Trophoblast cell (in vitro differentiated cells and primary cell): ENCODE results near the gene SPIRE1.

Experiments used
- DNase-seq, 2 donors: peaks; one replicate each; pipeline ENCODE4 v3.0.0-alpha.2; 2016
- H2AFZ ChIP-seq: 2 replicates; pipeline ENCODE4 v1.6.1; 2013; ENCODE audit warnings: low read length, moderate library complexity, mild to moderate bottlenecking; ENCODE audit not compliant: insufficient read depth, poor library complexity
- H2AK5ac ChIP-seq: 2 replicates; pipeline ENCODE4 v1.6.1; 2013; ENCODE audit warnings: mild to moderate bottlenecking, low read length
- H2BK120ac ChIP-seq: 2 replicates; pipeline ENCODE4 v1.6.1; 2013; ENCODE audit warnings: low read length, mild to moderate bottlenecking, moderate library complexity; ENCODE audit not compliant: insufficient read depth, poor library complexity
- H2BK12ac ChIP-seq: 2 replicates; pipeline ENCODE4 v1.6.1; 2013; ENCODE audit warnings: mild to moderate bottlenecking, low read length, moderate library complexity
- H2BK5ac ChIP-seq: 2 replicates; pipeline ENCODE4 v1.6.1; 2013; ENCODE audit warnings: low read length, low read depth, moderate library complexity, mild to moderate bottlenecking; ENCODE audit not compliant: poor library complexity
- H3K14ac ChIP-seq: 2 replicates; pipeline ENCODE4 v1.6.1; 2013; ENCODE audit warnings: mild to moderate bottlenecking, low read length
- H3K18ac ChIP-seq: 2 replicates; pipeline ENCODE4 v1.6.1; 2013; ENCODE audit warnings: mild to moderate bottlenecking, low read length
- H3K23ac ChIP-seq: 2 replicates; pipeline ENCODE4 v1.6.1; 2013; ENCODE audit warnings: low read length
- H3K27ac ChIP-seq: 2 replicates; pipeline ENCODE4 v1.5.1; 2013; ENCODE audit warnings: low read depth, mild to moderate bottlenecking, inconsistent platforms, low read length, moderate library complexity
- H3K27me3 ChIP-seq: 2 replicates; pipeline ENCODE4 v1.6.1; 2013; ENCODE audit warnings: inconsistent platforms, mild to moderate bottlenecking, low read length, moderate library complexity; ENCODE audit not compliant: insufficient read depth
- H3K36me3 ChIP-seq, 2 experiments: 1 replicate in 1 of 2; 2 replicates in 1 of 2; pipeline ENCODE4 v1.6.1; 2013; ENCODE audit warnings: low read length in 2 of 2, mild to moderate bottlenecking in 2 of 2, moderate library complexity in 1 of 2; ENCODE audit not compliant: insufficient read depth in 2 of 2, control insufficient read depth in 1 of 2
- H3K4ac ChIP-seq: 2 replicates; pipeline ENCODE4 v1.6.1; 2013; ENCODE audit warnings: low read depth, mild to moderate bottlenecking, low read length, moderate library complexity
- H3K4me1 ChIP-seq, 2 experiments: 1 replicate in 1 of 2; 2 replicates in 1 of 2; pipeline ENCODE4 v1.6.1; 2013; ENCODE audit warnings: low read length in 2 of 2, mild to moderate bottlenecking in 2 of 2, moderate library complexity in 1 of 2; ENCODE audit not compliant: insufficient read depth in 2 of 2, control insufficient read depth in 1 of 2
- H3K4me2 ChIP-seq: 2 replicates; pipeline ENCODE4 v1.6.1; 2013; ENCODE audit warnings: inconsistent platforms, mild to moderate bottlenecking, low read length, moderate library complexity
- H3K4me3 ChIP-seq: 2 replicates; pipeline ENCODE4 v1.5.1; 2013; ENCODE audit warnings: mild to moderate bottlenecking, low read depth, low read length, inconsistent platforms
- H3K79me1 ChIP-seq: one replicate; pipeline ENCODE4 v1.6.1; 2013; ENCODE audit warnings: low read length
- H3K79me2 ChIP-seq: 2 replicates; pipeline ENCODE4 v1.6.1; 2013; ENCODE audit warnings: low read length, mild to moderate bottlenecking; ENCODE audit not compliant: control insufficient read depth, insufficient read depth, poor library complexity
- H3K9ac ChIP-seq: 2 replicates; pipeline ENCODE4 v1.6.1; 2013; ENCODE audit warnings: mild to moderate bottlenecking, low read length
- H3K9me3 ChIP-seq: 2 replicates; pipeline ENCODE4 v1.6.1; 2013; ENCODE audit warnings: low read depth, mild to moderate bottlenecking, control low read depth, inconsistent platforms, low read length; ENCODE audit not compliant: insufficient read depth
- H4K12ac ChIP-seq: 2 replicates; pipeline ENCODE4 v1.6.1; 2013; ENCODE audit warnings: low read depth, mild to moderate bottlenecking, low read length, moderate library complexity
- H4K8ac ChIP-seq: 2 replicates; pipeline ENCODE4 v1.6.1; 2013; ENCODE audit warnings: low read depth, mild to moderate bottlenecking, low read length, moderate library complexity
- H4K91ac ChIP-seq: one replicate; pipeline ENCODE4 v1.6.1; 2013; ENCODE audit warnings: low read depth, mild to moderate bottlenecking, low read length, moderate library complexity
- WGBS: extraction: QIAGEN DNeasy Blood & Tissue Kit; methylation state at CpG from one replicate; pipeline ENCODE4 v1.1.7; 2013; ENCODE audit warnings: missing lambda C conversion rate; ENCODE audit not compliant: insufficient read length, insufficient coverage; ENCODE audit errors: extremely low coverage; 5-methylcytosine and 5-hydroxymethylcytosine counted together

The SPIRE1 gene

DNA sequence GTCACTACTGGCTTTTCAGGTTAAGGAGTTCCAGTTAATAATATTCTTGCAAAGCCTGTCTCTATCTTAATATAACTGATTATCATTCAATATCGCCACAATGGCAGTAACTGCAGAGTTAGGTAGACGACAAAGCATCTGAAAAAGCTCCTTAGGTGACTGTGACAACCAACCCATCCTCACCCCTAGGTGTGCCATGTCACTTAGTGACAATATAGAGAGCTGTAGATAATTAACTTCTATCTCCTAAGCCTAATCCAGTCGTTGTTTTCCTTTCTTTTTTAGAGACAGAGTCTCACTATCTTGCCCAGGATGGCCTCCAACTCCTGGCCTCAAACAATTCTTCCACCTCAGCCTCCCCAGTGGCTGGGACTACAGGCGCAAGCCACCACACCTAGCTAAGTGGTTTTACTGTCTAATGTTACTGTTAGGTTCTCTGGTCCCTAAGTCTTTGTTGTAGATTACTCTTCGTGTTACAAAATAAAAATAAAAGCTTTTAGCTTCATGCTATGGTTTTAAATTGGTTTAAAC lies 65.2 kb downstream of the SPIRE1 start:
- H3K79me2 ChIP-seq = no peaks in the 10 kb centered on the region
- H2AFZ ChIP-seq = no peak overlapping the region
- H3K9ac ChIP-seq = no peak overlapping the region
- no peaks in the 10 kb centered on the region for H3K9me3 ChIP-seq
- no peak overlapping the region for H4K91ac ChIP-seq
- no peaks in the 10 kb centered on the region for H3K27me3 ChIP-seq
- no peak overlapping the region for H3K4me3 ChIP-seq
- no peak overlapping the region for H2AK5ac ChIP-seq
- H3K23ac ChIP-seq = no peak overlapping the region
- WGBS = no CpG with 5 or more reads among the region's 5 CpGs
- H3K4me2 ChIP-seq = no peak overlapping the region
- no peak overlapping the region for H3K18ac ChIP-seq
- H2BK120ac ChIP-seq = no peak overlapping the region
- no peak overlapping the region for H4K8ac ChIP-seq
- H3K36me3 ChIP-seq = no peaks in the 10 kb centered on the region
- H3K27ac ChIP-seq = no peak overlapping the region
- H4K12ac ChIP-seq = no peak overlapping the region
- no peak overlapping the region for H2BK5ac ChIP-seq
- no peak overlapping the region for H2BK12ac ChIP-seq
- H3K4ac ChIP-seq = no peak overlapping the region
- H3K14ac ChIP-seq = no peak overlapping the region
- H3K4me1 ChIP-seq = peaks cover 0 to under 1% of the 10 kb centered on the region in 2 experiments
- no peak for DNase-seq
- peaks cover 1% of the 10 kb centered on the region for H3K79me1 ChIP-seq

DNA sequence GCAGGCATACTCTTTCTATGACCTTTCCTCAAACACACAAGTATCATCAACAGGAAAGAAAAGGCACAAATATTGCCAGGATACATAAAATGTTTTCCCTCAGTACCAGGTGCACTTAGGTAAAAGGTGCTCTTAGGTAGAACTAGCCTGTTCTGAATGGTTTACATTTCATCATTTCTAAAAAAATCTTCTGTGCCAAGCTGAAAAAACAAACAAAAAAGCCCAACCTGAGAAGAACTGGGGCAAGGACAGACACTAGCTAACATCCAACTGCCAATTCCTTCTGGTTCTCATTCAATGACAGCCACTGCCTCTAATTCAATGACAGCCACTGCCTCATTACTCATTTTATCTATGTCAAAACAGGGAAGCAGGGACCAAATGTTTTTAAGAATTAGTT lies 68.5 kb downstream of the SPIRE1 start:
- Histone ChIP-seq H4K12ac (no peak overlapping the region), H3K27ac (no peak overlapping the region), H3K4me2 (no peak overlapping the region), H4K91ac (no peak overlapping the region), H2BK12ac (no peak overlapping the region), H3K9me3 (no peaks in the 10 kb centered on the region), H3K4me1 (no peaks in the 10 kb centered on the region), H3K23ac (no peak overlapping the region), H2AFZ (no peak overlapping the region), H2BK5ac (no peak overlapping the region), H4K8ac (no peak overlapping the region), H3K4me3 (no peak overlapping the region), H3K18ac (no peak overlapping the region), H3K79me1 (no peaks in the 10 kb centered on the region), H3K27me3 (no peaks in the 10 kb centered on the region), H3K14ac (no peak overlapping the region), H3K4ac (no peak overlapping the region), H3K79me2 (no peaks in the 10 kb centered on the region), H3K9ac (no peak overlapping the region), H2BK120ac (no peak overlapping the region), H3K36me3 (no peaks in the 10 kb centered on the region), H2AK5ac (no peak overlapping the region)
- no peak for DNase-seq

- Histone ChIP-seq H3K4me1 (no peaks in the 10 kb centered on the region), H2BK120ac (no peak overlapping the region), H3K36me3 (no peaks in the 10 kb centered on the region), H3K79me2 (no peaks in the 10 kb centered on the region), H3K27me3 (no peaks in the 10 kb centered on the region), H2AFZ (no peak overlapping the region), H4K8ac (no peak overlapping the region), H3K4me3 (no peak overlapping the region), H3K23ac (no peak overlapping the region), H4K12ac (no peak overlapping the region), H3K9ac (no peak overlapping the region), H3K4ac (no peak overlapping the region), H3K14ac (no peak overlapping the region), H3K4me2 (no peak overlapping the region), H2BK12ac (no peak overlapping the region), H2BK5ac (no peak overlapping the region), H3K9me3 (no peaks in the 10 kb centered on the region), H4K91ac (no peak overlapping the region), H3K79me1 (no peaks in the 10 kb centered on the region), H3K27ac (no peak overlapping the region), H2AK5ac (no peak overlapping the region), H3K18ac (no peak overlapping the region)
- no peak for DNase-seq
- no CpG with 5 or more reads among the region's 1 CpG for WGBS
Measured at GRCh38 chr18:12586956-12587355, 71.0 kb downstream of the SPIRE1 start.

GRCh38 chr18:12585218-12585617 lies 72.7 kb downstream of the SPIRE1 start:
- no peak for DNase-seq
- Histone ChIP-seq H3K79me2 (no peaks in the 10 kb centered on the region), H3K14ac (no peak overlapping the region), H2BK12ac (no peak overlapping the region), H3K27me3 (no peaks in the 10 kb centered on the region), H3K18ac (no peak overlapping the region), H3K9ac (no peak overlapping the region), H3K36me3 (no peaks in the 10 kb centered on the region), H2AFZ (no peak overlapping the region), H3K4ac (no peak overlapping the region), H3K9me3 (no peaks in the 10 kb centered on the region), H4K91ac (no peak overlapping the region), H2BK5ac (no peak overlapping the region), H3K4me2 (no peak overlapping the region), H3K79me1 (no peaks in the 10 kb centered on the region), H3K4me1 (no peaks in the 10 kb centered on the region), H2AK5ac (no peak overlapping the region), H4K12ac (no peak overlapping the region), H2BK120ac (no peak overlapping the region), H4K8ac (no peak overlapping the region), H3K4me3 (no peak overlapping the region), H3K23ac (no peak overlapping the region), H3K27ac (no peak overlapping the region)
- WGBS = no CpG with 5 or more reads among the region's 1 CpG
